Gastroesophageal sphincter (tissue), 4 donors: ENCODE results near the gene SRCIN1. TPM values are rescaled to one million over a fixed set of nuclear protein-coding genes. Genes with fewer than 3 reads are reported as not detected.
"Not testable (repeated sequence)": the region's sequence is repeated elsewhere in the genome, so short reads cannot be mapped to it uniquely, and the experiment has no call there.

Experiments
- ATAC-seq: fragments of 150-250 bp; one replicate; pipeline ENCODE4 v1.9.1; 2016; ENCODE audit warnings: mild to moderate bottlenecking, moderate library complexity
- H3K27ac ChIP-seq, 4 donors: fragments of 200-600 bp; sonication (generic) in 3 of 4; 1 replicate in 3 of 4; 2 replicates in 1 of 4; pipeline ENCODE4 v1.5.1; 2016 to 2019
- H3K27me3 ChIP-seq: fragments of 200-600 bp; sonication (generic); one replicate; pipeline ENCODE4 v1.5.1; 2019
- H3K36me3 ChIP-seq, 2 donors: fragments of 200-600 bp; sonication (generic); one replicate each; pipeline ENCODE4 v1.5.1; 2019; ENCODE audit warnings: control low read depth in 1 of 2
- H3K4me1 ChIP-seq, 3 donors: fragments of 200-600 bp; sonication (generic); 1 replicate in 2 of 3; 2 replicates in 1 of 3; pipeline ENCODE4 v1.5.1; 2016 to 2019; ENCODE audit warnings: control low read depth in 2 of 3
- H3K4me3 ChIP-seq, 2 donors: fragments of 200-600 bp; sonication (generic); one replicate each; pipeline ENCODE4 v1.5.1; 2019; ENCODE audit warnings: mild to moderate bottlenecking in 1 of 2, moderate library complexity in 1 of 2
- H3K9me3 ChIP-seq, 3 donors: fragments of 200-600 bp; sonication (generic); one replicate each; pipeline ENCODE4 v1.5.1; 2017 to 2019; ENCODE audit warnings: control low read depth in 2 of 3
- EP300 ChIP-seq: sonication (generic); formaldehyde crosslinking; IDR thresholded peaks from one replicate; pipeline ENCODE4 v1.6.1; 2017; ENCODE audit warnings: antibody characterized with exemption, mild to moderate bottlenecking
- POLR2A ChIP-seq, 2 donors: fragments of 450-650 bp; IDR thresholded peaks; one replicate each; pipeline ENCODE4 v1.6.1; 2017; ENCODE audit warnings: antibody characterized with exemption in 2 of 2, mild to moderate bottlenecking in 2 of 2, moderate library complexity in 1 of 2
- POLR2AphosphoS5 ChIP-seq: sonication (generic); formaldehyde crosslinking; IDR thresholded peaks from one replicate; pipeline ENCODE4 v1.6.1; 2017; ENCODE audit warnings: antibody characterized with exemption
- WGBS, 2 donors: methylation state at CpG; one replicate each; pipeline ENCODE4 v1.1.5; 2018; ENCODE audit warnings: low coverage in 1 of 2; 5-methylcytosine and 5-hydroxymethylcytosine counted together
- total RNA-seq, 4 donors: library from RNA; depleted of rRNA; stranded (reverse); fragments of >200 nt; gene quantifications; one replicate each; pipeline ENCODE4 v1.1.0, GENCODE V29; 2016
- TF ChIP-seq, protein P1 (sequence below), 4 experiments: fragments of 200-600 bp in 2 of 4; fragments of 450-650 bp in 2 of 4; sonication (generic) in 1 of 4; IDR thresholded peaks; one replicate each; pipeline ENCODE4 v1.5.1; 2017 to 2019; ENCODE audit warnings: antibody characterized with exemption in 4 of 4, mild to moderate bottlenecking in 2 of 4, moderate library complexity in 2 of 4

SRCIN1 gene
- total RNA-seq, 4 donors from 2014 or later = 0.67 to 2.6 (median 1.5) TPM

DNA sequence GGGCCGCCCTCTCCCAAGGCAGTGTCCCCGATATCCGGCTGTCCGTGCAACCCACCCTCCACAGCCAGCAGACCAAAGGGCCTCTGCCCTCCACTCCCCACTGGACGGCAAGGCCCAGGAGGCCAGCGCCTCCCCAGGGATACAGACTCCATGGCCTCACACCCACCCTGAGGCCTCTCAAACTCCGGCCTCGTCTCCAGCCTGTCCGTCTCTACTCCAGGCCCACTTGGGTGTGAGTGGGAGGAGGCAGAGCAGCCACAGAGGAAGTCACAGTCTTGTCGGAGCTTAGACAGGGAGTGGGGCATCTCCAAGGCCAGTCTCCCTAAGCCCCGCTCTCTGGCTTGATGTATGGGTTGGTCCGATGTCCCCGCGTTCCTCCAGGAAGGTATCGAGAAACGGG lies 73.3 kb downstream of the SRCIN1 start:
- WGBS, 2 donors = 34% methylated on average over 4 of the region's 16 CpGs; no CpG with 5 or more reads in 1 of the 2 donors
- no peak overlapping the region for H3K4me3 ChIP-seq
- H3K36me3 ChIP-seq = no peaks in the 10 kb centered on the region
- H3K27me3 ChIP-seq = peaks cover 86% of the 10 kb centered on the region
- H3K4me1 ChIP-seq = no peaks in the 10 kb centered on the region
- TF ChIP-seq POLR2AphosphoS5 = no peak
- no peak for TF ChIP-seq EP300
- no peak for TF ChIP-seq POLR2A (IDR thresholded peaks at IDR 0.05)
- TF ChIP-seq, protein P1, sequence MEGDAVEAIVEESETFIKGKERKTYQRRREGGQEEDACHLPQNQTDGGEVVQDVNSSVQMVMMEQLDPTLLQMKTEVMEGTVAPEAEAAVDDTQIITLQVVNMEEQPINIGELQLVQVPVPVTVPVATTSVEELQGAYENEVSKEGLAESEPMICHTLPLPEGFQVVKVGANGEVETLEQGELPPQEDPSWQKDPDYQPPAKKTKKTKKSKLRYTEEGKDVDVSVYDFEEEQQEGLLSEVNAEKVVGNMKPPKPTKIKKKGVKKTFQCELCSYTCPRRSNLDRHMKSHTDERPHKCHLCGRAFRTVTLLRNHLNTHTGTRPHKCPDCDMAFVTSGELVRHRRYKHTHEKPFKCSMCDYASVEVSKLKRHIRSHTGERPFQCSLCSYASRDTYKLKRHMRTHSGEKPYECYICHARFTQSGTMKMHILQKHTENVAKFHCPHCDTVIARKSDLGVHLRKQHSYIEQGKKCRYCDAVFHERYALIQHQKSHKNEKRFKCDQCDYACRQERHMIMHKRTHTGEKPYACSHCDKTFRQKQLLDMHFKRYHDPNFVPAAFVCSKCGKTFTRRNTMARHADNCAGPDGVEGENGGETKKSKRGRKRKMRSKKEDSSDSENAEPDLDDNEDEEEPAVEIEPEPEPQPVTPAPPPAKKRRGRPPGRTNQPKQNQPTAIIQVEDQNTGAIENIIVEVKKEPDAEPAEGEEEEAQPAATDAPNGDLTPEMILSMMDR (IDR thresholded peaks at IDR 0.05) = no peak
- H3K9me3 ChIP-seq = no peaks in the 10 kb centered on the region
- no peak overlapping the region for H3K27ac ChIP-seq
- ATAC-seq = no peak

DNA sequence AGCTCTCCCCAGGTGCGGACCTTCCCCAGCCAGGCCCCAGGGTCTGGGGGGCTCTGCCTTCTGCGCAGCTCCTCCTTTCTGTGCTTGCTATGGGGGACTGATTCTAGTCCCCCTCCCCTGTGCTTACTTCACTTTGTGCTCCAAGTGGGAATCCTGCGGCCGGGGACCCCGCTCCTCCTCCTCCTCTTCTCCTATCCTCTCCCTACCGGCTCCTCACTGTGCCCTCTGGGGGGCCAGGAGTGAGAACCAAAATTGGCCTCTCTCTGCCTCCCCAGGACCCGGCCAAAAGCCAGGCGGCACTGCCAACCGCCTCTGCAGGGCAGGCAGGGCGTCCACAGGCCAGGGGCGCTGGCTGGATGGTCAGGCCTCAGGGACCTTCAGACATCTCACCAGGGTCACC lies 74.0 kb downstream of the SRCIN1 start:
- H3K4me1 ChIP-seq, ATAC-seq, H3K36me3 ChIP-seq, H3K9me3 ChIP-seq, H3K4me3 ChIP-seq, H3K27ac ChIP-seq: not testable (repeated sequence)
- H3K27me3 ChIP-seq = peaks cover 79% of the 10 kb centered on the region
- 47% methylated on average over 4 of the region's 11 CpGs; no CpG with 5 or more reads in 1 of the 2 donors for WGBS, 2 donors

DNA sequence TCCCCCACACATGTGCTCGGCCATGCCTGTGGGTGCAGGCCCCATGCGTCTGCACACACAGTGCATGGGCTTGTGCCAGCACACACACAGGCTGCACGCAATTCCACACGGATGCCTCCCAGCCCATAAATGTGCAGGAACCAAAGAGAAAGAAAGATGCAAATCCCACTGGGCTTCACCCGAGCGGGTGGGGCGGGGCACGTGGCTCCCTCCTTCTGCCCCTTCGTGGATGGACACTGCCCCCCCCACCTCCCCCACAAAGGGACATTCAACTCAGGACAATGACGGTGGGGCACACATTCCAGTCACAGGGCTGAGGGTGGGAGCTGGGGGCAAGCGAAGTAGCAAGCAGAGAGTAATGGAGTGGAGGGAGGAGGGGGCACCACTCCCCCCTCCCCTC lies 74.9 kb downstream of the SRCIN1 start:
- H3K9me3 ChIP-seq, H3K4me1 ChIP-seq, H3K4me3 ChIP-seq, ATAC-seq, H3K27ac ChIP-seq, H3K36me3 ChIP-seq: not testable (repeated sequence)
- peaks cover 70% of the 10 kb centered on the region for H3K27me3 ChIP-seq
- WGBS, 2 donors = 47% methylated on average over 3 of the region's 11 CpGs; no CpG with 5 or more reads in 1 of the 2 donors

DNA sequence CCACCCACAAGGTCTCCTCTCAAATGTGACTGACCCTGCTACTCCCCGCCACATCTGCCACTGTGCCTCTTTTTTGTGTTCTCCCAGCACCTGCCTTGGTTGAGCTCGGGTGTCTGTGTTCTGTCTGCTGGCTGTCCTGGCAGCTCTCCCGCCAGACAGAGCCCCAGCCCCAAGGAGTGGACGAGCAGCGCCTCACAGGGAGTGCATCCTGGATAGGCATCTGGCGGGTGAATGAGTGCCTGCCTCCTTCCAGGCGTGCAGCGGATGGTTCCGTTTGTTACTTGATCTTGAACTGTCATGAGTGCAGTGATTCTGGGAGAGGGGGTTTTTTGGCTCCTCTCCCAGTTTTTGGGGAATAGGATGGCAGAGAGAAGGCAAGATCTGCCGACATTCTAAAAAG lies 77.6 kb downstream of the SRCIN1 start:
- peaks cover 49% of the 10 kb centered on the region for H3K27me3 ChIP-seq
- not testable (repeated sequence) for ATAC-seq
- WGBS, 2 donors = 0% methylated on average over 1 of the region's 10 CpGs; no CpG with 5 or more reads in 1 of the 2 donors

DNA sequence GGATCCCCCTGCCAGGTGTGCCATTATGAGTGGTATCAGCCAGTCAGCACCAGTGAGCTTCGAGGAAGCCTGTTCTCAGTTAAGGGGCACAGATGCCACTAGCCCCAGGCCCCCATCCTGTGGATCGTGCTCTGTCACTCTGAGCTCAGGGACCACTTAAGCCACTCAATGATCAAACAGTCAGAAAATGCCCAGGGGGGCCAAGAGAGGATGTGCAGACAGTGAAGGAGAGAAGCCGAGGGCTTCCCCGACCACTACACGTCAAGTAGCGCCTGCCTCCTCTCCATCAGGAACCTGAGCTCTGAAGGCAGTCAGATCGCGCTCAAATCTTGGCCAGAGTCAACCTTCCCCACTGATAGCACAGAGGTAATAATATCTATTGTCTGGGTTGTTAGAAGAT lies 79.2 kb downstream of the SRCIN1 start:
- H3K27me3 ChIP-seq = peaks cover 33% of the 10 kb centered on the region
- not testable (repeated sequence) for ATAC-seq, H3K27ac ChIP-seq, H3K4me3 ChIP-seq, H3K9me3 ChIP-seq, H3K4me1 ChIP-seq, H3K36me3 ChIP-seq
- 64 to 76% methylated on average over 3 of the region's 8 CpGs for WGBS, 2 donors

More for the DNA sequence above, 77.6 kb downstream of the SRCIN1 start:
- not testable (repeated sequence) for H3K27ac ChIP-seq, H3K36me3 ChIP-seq, H3K4me3 ChIP-seq, H3K4me1 ChIP-seq, H3K9me3 ChIP-seq

DNA sequence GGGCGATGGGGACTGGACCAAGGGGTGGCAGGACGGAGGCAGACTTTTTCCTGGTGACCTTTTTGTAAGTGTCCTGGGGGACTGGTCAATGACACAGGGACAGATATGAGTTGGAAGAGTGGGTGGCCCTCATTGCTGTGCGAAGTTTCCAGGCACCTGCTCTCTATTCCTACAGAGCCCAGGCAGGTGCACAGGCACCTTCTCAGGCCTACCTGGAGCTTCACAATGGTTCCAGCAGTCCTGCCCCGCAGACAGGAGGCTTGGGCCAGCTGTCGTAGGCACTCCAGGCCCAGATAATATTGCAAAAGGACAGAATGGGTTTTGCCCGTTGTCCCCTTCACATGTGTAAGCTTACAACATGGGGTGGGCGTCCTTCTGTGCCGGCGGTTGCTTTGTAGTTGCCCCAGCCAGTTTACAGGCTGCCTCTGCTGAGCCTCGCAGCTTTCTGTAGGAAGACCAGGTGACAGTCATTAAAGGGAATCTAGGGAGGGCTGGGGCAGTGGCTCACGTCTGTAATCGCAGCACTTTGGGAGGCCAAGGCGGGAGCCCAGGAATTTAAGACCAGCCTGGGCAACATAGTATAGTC lies 93.2 kb downstream of the SRCIN1 start:
- no peak overlapping the region for H3K27ac ChIP-seq
- 70 to 79% methylated on average over 4 to 11 of the region's 13 CpGs for WGBS, 2 donors
- no peak for ATAC-seq

More for the DNA sequence above, 93.2 kb downstream of the SRCIN1 start:
- Histone ChIP-seq H3K9me3 (no peaks in the 10 kb centered on the region), H3K4me3 (no peak overlapping the region), H3K27me3 (no peaks in the 10 kb centered on the region), H3K4me1 (peaks cover 0 to 36% (median 16%) of the 10 kb centered on the region in 3 donors), H3K36me3 (peaks cover 0 to 6% of the 10 kb centered on the region in 2 donors)
- no peak for TF ChIP-seq POLR2A (IDR thresholded peaks at IDR 0.05)
- TF ChIP-seq POLR2AphosphoS5 = no peak
- TF ChIP-seq, protein P1 (IDR thresholded peaks at IDR 0.05) = no peak
- TF ChIP-seq EP300 = no peak
